Panc1 (cell line): ENCODE measurements around the gene SRC. TPM values are rescaled to one million over a fixed set of nuclear protein-coding genes. Genes with fewer than 3 reads are reported as not detected.

Source experiments
- ATAC-seq: fragments of 200-7000 bp; cut with Tn5 transposase; 2 replicates; pipeline ENCODE4 v1.9.1; 2020; ENCODE audit warnings: mild to moderate bottlenecking, moderate library complexity
- Bru-seq: library from RNA; stranded (reverse); fragments of 400-500 nt; gene quantifications from one replicate; lab custom pipeline; 2021; lab: Mats Ljungman, UMichigan
- BruChase-seq, 2 experiments: library from RNA; stranded (reverse); fragments of 400-500 nt; gene quantifications; one replicate each; lab custom pipeline; 2021; lab: Mats Ljungman, UMichigan
- BruUV-seq: library from RNA; stranded (reverse); fragments of 400-500 nt; replicated peaks from 2 replicates; lab custom pipeline; 2021; lab: Mats Ljungman, UMichigan
- CTCF ChIA-PET: fragments of 300-600 bp; sonication (Branson Sonifier 250); formaldehyde crosslinking; loops from one replicate; lab custom pipeline; 2022; ENCODE audit warnings: antibody characterized with exemption; lab: Charles Lee
- POLR2A ChIA-PET: fragments of 300-600 bp; sonication (Branson Sonifier 250); formaldehyde crosslinking; loops from one replicate; lab custom pipeline; 2022; ENCODE audit warnings: antibody characterized with exemption; lab: Charles Lee
- DNase-seq: peaks from one replicate; pipeline ENCODE4 v3.0.0-alpha.2; 2010; ENCODE audit warnings: low read depth, low spot score
- H3K27ac ChIP-seq: 2 replicates; pipeline ENCODE4 v1.5.1; 2011; ENCODE audit warnings: mild to moderate bottlenecking, low read length, inconsistent platforms
- H3K27me3 ChIP-seq: fragments of 200-500 bp; sonication (Bioruptor generic); 2 replicates; pipeline ENCODE4 v1.6.0; 2014; ENCODE audit warnings: low read length, inconsistent platforms; ENCODE audit not compliant: control insufficient read depth, insufficient read depth
- H3K36me3 ChIP-seq: fragments of 200-500 bp; sonication (Bioruptor generic); 2 replicates; pipeline ENCODE4 v1.5.1; 2014; ENCODE audit warnings: inconsistent platforms, mild to moderate bottlenecking, low read length, moderate library complexity; ENCODE audit not compliant: control insufficient read depth, insufficient read depth
- H3K4me1 ChIP-seq: 2 replicates; pipeline ENCODE4 v1.5.1; 2011; ENCODE audit warnings: inconsistent platforms, mild to moderate bottlenecking, low read length, moderate library complexity; ENCODE audit not compliant: control insufficient read depth, insufficient read depth
- H3K4me3 ChIP-seq, 2 experiments: 2 replicates each; pipeline ENCODE4 v1.5.1; 2011 to 2012; ENCODE audit warnings: low read depth in 2 of 2, low read length in 2 of 2, mild to moderate bottlenecking in 2 of 2, inconsistent platforms in 1 of 2, moderate library complexity in 1 of 2
- H3K9me3 ChIP-seq: fragments of 200-500 bp; sonication (Bioruptor generic); 2 replicates; pipeline ENCODE4 v1.5.1; 2014; ENCODE audit warnings: low read depth, mild to moderate bottlenecking, inconsistent platforms, low read length, moderate library complexity; ENCODE audit not compliant: control insufficient read depth, insufficient read depth
- POLR2AphosphoS5 ChIP-seq: IDR thresholded peaks from 2 replicates; pipeline ENCODE4 v1.6.1; 2012; ENCODE audit warnings: mild to moderate bottlenecking, low read depth, low read length, moderate library complexity
- SIN3A ChIP-seq: IDR thresholded peaks from 2 replicates; pipeline ENCODE4 v1.6.1; 2012; ENCODE audit warnings: low read depth, mild to moderate bottlenecking, low read length, moderate library complexity, borderline replicate concordance; ENCODE audit not compliant: insufficient read depth
- TCF7L2 ChIP-seq: IDR thresholded peaks from 2 replicates; pipeline ENCODE4 v1.6.1; 2011; ENCODE audit warnings: mild to moderate bottlenecking, low read depth, low read length, inconsistent platforms
- in situ Hi-C: cut with HindIII; loops from 2 replicates; pipeline ENCODE4 v1.10.0; 2016; ENCODE audit warnings: low sequenced_read_pairs, low pct_unique_long_range_greater_than_20kb
- intact Hi-C: fragments of 100-400 bp; cut with micrococcal nuclease; formaldehyde crosslinking; loops from one replicate; pipeline ENCODE4 v1.10.0; 2022; ENCODE audit not compliant: unreplicated experiment
- long read RNA-seq: library from polyadenylated mRNA; unstranded; transcript quantifications from one replicate; pipeline ENCODE4 v2.0.0, GENCODE V29; 2021; ENCODE audit not compliant: unreplicated experiment
- polyA plus RNA-seq: library from polyadenylated mRNA; unstranded; fragments of >200 nt; gene quantifications from one replicate; pipeline ENCODE4 v1.2.1, GENCODE V29; 2012; ENCODE audit warnings: missing spikeins; ENCODE audit not compliant: insufficient read length
- total RNA-seq: library from RNA; stranded (reverse); gene quantifications from one replicate; pipeline ENCODE4 v1.2.1, GENCODE V29; 2021; ENCODE audit not compliant: unreplicated experiment
- TF ChIP-seq, protein P1 (sequence below): fragments of 450-650 bp; IDR thresholded peaks from 2 replicates; pipeline ENCODE4 v1.5.1; 2017; ENCODE audit warnings: mild to moderate bottlenecking
- TF ChIP-seq, protein P2 (sequence below), 2 experiments: IDR thresholded peaks; 2 replicates each; pipeline ENCODE4 v1.6.1; 2011 to 2012; ENCODE audit warnings: low read depth in 2 of 2, control low read depth in 1 of 2, low read length in 1 of 2, mild to moderate bottlenecking in 1 of 2, moderate library complexity in 1 of 2; ENCODE audit not compliant: insufficient read depth in 1 of 2

The SRC gene
- total RNA-seq (24.9 TPM), Bru-seq, nascent RNA (percentile 60 among the genes with signal in this experiment), BruChase-seq, experiment 1, labeled RNA remaining after a 2-hour chase (percentile 57 among the genes with signal in this experiment), BruChase-seq, experiment 2, labeled RNA remaining after a 6-hour chase (percentile 61 among the genes with signal in this experiment)
- polyA plus RNA-seq, result 31.3 TPM
- long read RNA-seq, full-length matches to known transcripts, result 3 of 7 reads
- long read RNA-seq, partial matches to known transcripts, result 2 of 7 reads
- long read RNA-seq, other reads (novel, unspliced or antisense), result 2 of 7 reads

DNA sequence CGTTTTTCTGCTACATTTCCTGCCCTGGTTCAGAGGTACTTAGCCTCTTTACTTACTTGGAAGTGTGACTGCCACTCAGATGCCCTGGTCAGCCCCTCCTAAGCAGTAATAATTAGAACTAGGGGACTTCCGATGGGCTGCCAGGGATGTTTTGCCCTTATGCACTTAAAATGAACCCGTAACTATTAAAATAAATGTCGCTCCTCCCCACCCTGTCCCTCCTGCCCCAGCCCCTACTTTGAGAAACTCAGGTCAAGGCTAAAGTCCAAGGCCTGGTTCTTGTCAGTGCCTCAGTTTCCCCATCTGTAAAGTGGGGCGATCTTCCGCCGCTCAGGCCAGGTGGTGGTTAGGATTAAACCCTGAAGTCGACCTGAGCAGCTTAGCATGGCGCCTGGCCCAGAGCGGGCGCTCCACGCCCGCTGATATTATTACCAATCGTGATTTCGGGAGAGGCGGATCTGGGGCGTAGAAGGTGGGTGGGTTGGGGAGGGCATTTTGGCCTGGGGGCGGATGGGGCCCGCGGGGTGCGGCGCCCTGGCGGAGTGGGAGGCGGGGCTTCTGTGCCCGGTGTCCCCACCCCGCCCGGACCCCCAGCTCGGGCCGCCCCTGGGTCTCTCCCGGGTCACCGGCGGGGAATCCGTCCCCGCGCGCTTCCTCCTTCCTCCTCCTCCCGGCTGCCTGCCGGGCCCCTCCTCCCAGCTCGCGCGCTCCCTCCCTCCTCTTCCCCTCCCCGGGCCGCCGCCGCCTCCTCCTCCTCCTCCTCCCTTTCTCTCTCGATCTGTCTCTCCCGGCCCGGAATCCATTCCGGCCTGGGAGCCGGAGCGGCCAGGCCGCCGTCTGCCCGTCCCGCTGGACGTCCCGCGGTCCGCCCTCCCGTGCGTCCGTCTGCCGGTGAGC is at the start of gene SRC:
Gene SRC, plus strand, starts transcription at position 802 of the 897 bp plus-strand sequence. CDS start 38,014 bp downstream, outside the sequence.
- DNase-seq (no peak), ATAC-seq (peak; percentile 83)
- Histone ChIP-seq H3K9me3 (no peaks in the 10 kb centered on the region), H3K4me3 (peak within 1 kb of the TSS; percentile 44 to 62), H3K27ac (peak within 1 kb of the TSS; percentile 68), H3K4me1 (peaks cover 6% of the 10 kb centered on the region), H3K27me3 (no peaks in the 10 kb centered on the region), H3K36me3 (no peaks in the 10 kb centered on the region)
- in situ Hi-C loops, result no loop called here
- ChIA-PET POLR2A (interaction anchor here (0.5 kb wide), 1 partner anchor 153 kb away, joined by 6 read pairs; no protein-coding TSS in a partner anchor), CTCF (no interaction called here)
- no TSS peak for BruUV-seq
- intact Hi-C loops, result no loop called here
- TF ChIP-seq POLR2AphosphoS5, result peak; percentile 56; the same call in 1 of the 2 replicates
- no peak for TF ChIP-seq SIN3A

DNA sequence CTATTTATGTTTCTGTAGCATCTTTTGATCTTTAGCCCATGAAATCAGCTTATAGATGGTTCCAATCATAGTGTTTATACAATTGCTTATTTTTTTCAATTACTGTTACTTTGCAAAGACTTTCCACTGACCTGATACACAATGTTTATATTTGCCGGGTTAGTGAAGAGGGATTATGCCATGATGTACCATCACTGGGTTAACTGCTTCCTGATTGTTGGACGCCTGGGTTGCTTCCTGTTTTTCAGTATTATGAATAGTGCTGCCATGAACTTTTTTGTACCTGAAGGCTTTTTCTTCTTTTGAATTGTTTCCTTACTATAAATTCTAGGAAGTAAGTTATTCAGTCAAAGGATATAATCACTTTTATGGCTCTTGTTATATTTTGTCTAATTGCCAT is 49.6 kb upstream of the SRC start:
- in situ Hi-C loops (no loop called here), intact Hi-C loops (no loop called here)

More for the DNA sequence above, 49.6 kb upstream of the SRC start:
- DNase-seq (no peak), ATAC-seq (no peak)
- H3K9me3 ChIP-seq, result no peaks in the 10 kb centered on the region
- ChIA-PET POLR2A (interaction anchor here (0.5 kb wide), 1 partner anchor 780 kb away, joined by 4 read pairs; no protein-coding TSS in a partner anchor), CTCF (no interaction called here)
- no peaks in the 10 kb centered on the region; the same call in 1 of the 2 replicates for H3K36me3 ChIP-seq
- no peaks in the 10 kb centered on the region for H3K27me3 ChIP-seq
- no TSS peak for BruUV-seq
- no peak overlapping the region for H3K27ac ChIP-seq
- H3K4me3 ChIP-seq, result no peak overlapping the region
- peaks cover 21% of the 10 kb centered on the region for H3K4me1 ChIP-seq
- no peak for TF ChIP-seq TCF7L2
- TF ChIP-seq POLR2AphosphoS5, result no peak
- TF ChIP-seq, protein P1, sequence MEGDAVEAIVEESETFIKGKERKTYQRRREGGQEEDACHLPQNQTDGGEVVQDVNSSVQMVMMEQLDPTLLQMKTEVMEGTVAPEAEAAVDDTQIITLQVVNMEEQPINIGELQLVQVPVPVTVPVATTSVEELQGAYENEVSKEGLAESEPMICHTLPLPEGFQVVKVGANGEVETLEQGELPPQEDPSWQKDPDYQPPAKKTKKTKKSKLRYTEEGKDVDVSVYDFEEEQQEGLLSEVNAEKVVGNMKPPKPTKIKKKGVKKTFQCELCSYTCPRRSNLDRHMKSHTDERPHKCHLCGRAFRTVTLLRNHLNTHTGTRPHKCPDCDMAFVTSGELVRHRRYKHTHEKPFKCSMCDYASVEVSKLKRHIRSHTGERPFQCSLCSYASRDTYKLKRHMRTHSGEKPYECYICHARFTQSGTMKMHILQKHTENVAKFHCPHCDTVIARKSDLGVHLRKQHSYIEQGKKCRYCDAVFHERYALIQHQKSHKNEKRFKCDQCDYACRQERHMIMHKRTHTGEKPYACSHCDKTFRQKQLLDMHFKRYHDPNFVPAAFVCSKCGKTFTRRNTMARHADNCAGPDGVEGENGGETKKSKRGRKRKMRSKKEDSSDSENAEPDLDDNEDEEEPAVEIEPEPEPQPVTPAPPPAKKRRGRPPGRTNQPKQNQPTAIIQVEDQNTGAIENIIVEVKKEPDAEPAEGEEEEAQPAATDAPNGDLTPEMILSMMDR, result no peak
- TF ChIP-seq, protein P2, sequence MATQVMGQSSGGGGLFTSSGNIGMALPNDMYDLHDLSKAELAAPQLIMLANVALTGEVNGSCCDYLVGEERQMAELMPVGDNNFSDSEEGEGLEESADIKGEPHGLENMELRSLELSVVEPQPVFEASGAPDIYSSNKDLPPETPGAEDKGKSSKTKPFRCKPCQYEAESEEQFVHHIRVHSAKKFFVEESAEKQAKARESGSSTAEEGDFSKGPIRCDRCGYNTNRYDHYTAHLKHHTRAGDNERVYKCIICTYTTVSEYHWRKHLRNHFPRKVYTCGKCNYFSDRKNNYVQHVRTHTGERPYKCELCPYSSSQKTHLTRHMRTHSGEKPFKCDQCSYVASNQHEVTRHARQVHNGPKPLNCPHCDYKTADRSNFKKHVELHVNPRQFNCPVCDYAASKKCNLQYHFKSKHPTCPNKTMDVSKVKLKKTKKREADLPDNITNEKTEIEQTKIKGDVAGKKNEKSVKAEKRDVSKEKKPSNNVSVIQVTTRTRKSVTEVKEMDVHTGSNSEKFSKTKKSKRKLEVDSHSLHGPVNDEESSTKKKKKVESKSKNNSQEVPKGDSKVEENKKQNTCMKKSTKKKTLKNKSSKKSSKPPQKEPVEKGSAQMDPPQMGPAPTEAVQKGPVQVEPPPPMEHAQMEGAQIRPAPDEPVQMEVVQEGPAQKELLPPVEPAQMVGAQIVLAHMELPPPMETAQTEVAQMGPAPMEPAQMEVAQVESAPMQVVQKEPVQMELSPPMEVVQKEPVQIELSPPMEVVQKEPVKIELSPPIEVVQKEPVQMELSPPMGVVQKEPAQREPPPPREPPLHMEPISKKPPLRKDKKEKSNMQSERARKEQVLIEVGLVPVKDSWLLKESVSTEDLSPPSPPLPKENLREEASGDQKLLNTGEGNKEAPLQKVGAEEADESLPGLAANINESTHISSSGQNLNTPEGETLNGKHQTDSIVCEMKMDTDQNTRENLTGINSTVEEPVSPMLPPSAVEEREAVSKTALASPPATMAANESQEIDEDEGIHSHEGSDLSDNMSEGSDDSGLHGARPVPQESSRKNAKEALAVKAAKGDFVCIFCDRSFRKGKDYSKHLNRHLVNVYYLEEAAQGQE (IDR thresholded peaks at IDR 0.05; ENCODE audit: insufficient read depth in 1 of 2, low read depth in 2 of 2, low read length in 1 of 2), result no peak
- no peak for TF ChIP-seq SIN3A
